MM.1S (cell line): ENCODE results near the gene FHOD1.

Source experiments
- CTCF ChIP-seq: fragments of 300-600 bp; sonication (generic); IDR thresholded peaks from 2 replicates; pipeline ENCODE4 v1.5.1; 2016; ENCODE audit warnings: antibody characterized with exemption, low read length, mixed read lengths
- EZH2 ChIP-seq: fragments of 300-600 bp; sonication (generic); optimal IDR thresholded peaks from 2 replicates; pipeline ENCODE3; 2017; ENCODE audit warnings: low read depth, mild to moderate bottlenecking, antibody characterized with exemption, low read length, mixed read lengths

GRCh38 chr16:67200491-67200890 lies 46.8 kb downstream of the FHOD1 start:
- TF ChIP-seq CTCF (no peak), EZH2 (no peak)
